DOHH2 (cell line): ENCODE results near the gene MECP2.

Experiments used
- CTCF ChIP-seq: fragments of 200-600 bp; sonication (generic); IDR thresholded peaks from one replicate; pipeline ENCODE4 v1.5.1; 2014; ENCODE audit warnings: antibody characterized with exemption, mild to moderate bottlenecking, low read depth, low read length; ENCODE audit not compliant: poor library complexity, severe bottlenecking
- EZH2phosphoT487 ChIP-seq: fragments of 200-600 bp; sonication (generic); IDR thresholded peaks from 2 replicates; pipeline ENCODE4 v1.6.1; 2017; ENCODE audit warnings: borderline replicate concordance, mild to moderate bottlenecking, antibody characterized with exemption, low read length, moderate library complexity, mixed read lengths

DNA sequence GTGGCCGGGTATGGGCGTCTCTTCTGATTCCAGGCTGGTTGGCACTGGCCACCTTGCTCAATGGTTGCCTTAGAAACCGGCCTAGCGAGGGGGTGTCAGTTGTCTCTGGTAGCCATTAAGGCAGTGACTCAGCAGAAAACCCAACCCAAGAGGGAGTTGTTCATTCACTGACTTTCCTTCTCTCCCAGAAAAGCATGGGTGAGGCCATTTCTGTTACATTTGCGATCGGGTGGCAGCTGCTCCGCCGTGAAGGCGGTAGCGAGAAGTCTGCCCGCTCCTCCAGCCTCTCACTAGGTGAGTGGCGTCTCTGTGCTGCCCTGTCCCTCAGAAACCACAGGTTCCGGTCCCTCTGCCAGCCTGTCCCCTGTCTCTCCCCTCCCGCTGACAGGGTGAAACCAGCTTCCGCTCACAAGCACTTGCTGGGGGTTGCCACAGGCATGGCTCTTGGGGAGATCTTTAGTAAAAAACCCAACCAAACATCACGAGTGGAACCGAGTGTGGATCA lies 95.2 kb downstream of the MECP2 start:
- no peak for TF ChIP-seq CTCF
- TF ChIP-seq EZH2phosphoT487: no peak
